Left kidney (tissue), 2 donors: Measurements from ENCODE around the gene FAM89B. TPM values are rescaled to one million over a fixed set of nuclear protein-coding genes. Genes with fewer than 3 reads are reported as not detected.
"Not testable (repeated sequence)": the region's sequence is repeated elsewhere in the genome, so short reads cannot be mapped to it uniquely, and the experiment has no call there.

ENCODE experiments used
- DNase-seq: peaks from one replicate; pipeline ENCODE4 v3.0.0-alpha.2; 2013
- polyA plus RNA-seq: library from polyadenylated mRNA; unstranded; fragments of 120-200 nt; gene quantifications from one replicate; pipeline ENCODE4 v1.2.1, GENCODE V29; 2013; ENCODE audit not compliant: insufficient read length

FAM89B gene
- polyA plus RNA-seq, 1 donor, result 17.6 TPM

DNA sequence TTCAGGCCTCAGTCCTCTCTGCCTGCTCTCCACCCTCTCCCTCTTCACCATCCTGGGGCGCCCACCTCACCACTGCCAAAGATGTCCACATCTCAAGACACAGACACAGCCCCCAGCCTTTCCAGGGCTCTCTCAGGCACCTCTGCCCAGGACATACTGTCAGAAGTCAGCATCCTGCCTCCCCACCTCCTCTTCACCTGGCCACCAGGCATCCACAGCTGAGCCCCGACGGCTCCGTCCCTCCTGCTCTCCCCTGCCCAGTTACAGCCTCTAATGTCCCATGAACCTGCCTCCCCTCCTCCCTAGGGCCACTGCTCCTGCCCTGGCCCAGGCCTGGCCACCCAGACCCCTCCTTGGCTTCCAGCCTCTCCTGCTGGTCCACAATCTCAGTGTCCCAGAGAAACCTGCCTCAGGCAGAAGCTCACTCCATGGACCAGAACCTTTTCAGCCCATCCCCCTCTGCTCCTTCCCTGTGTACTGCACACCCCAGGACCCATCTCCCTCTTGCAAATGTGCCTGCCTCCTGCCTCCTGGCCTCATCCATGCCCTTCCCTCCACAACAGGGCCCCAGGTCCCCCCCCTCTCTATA, 17.4 kb upstream of the FAM89B start:
- no peak for DNase-seq

DNA sequence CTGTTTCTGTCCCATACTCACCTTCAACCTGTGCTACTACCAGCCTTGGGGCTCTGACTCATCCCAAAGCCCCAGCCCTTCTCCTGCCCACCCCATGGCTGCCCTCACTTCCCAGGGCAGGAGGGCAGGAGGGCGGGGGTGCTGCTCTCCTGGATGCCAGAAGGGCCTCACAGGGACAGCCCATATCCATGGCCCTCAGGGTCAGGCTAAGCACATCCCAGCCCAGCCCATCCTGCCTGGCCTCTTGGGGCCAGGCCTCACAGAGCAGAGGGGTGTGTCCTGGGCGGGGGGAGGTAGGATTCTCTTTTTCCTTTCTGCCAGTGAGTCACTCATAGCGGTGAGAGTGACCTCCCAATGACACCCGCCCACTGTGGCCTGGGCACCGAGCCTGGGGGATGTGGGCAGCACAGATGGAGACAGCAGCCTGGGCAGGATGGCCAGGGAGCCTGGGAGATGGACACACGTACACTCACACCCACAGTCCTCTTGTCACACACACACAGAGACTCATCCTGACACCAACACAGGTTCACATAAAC, 16.6 kb upstream of the FAM89B start:
- no peak for DNase-seq

DNA sequence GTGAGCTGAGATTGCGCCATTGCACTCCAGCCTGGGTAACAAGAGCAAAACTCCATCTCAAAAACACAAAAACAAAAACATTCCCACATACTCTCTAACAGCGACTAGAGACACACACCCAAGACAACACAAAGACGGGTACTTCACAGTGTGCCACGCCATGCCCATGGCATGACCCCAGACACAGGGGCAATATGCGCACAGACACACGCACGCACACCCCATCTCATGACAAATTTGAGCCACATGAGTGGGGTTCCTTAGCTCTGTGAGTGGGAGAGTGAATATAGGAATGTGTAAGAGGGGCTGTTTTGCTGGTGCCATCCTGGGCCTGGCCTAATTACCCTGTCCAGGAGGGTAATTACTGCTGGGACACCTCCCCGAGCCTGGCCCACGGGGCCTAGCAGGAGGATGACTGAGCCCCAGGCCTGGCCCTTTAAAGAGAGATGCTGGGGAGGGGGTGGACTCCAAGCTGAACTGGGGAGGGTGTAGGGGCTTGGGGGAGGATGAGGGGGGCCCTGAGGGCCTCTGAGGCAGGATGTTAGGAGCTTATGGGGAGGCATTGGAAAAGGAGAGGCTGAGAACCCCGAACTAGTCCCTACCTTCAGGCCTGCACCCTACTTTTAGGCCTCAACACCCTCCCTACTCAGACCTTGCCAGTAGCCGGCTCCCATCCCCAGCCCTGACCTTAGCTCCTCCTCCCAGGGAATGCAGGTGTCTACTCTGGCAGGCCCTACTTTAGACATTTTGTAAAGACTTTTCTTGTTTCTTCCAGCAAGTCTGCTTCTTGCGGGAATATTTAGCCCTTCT, 15.7 kb upstream of the FAM89B start:
- DNase-seq, result no peak

DNA sequence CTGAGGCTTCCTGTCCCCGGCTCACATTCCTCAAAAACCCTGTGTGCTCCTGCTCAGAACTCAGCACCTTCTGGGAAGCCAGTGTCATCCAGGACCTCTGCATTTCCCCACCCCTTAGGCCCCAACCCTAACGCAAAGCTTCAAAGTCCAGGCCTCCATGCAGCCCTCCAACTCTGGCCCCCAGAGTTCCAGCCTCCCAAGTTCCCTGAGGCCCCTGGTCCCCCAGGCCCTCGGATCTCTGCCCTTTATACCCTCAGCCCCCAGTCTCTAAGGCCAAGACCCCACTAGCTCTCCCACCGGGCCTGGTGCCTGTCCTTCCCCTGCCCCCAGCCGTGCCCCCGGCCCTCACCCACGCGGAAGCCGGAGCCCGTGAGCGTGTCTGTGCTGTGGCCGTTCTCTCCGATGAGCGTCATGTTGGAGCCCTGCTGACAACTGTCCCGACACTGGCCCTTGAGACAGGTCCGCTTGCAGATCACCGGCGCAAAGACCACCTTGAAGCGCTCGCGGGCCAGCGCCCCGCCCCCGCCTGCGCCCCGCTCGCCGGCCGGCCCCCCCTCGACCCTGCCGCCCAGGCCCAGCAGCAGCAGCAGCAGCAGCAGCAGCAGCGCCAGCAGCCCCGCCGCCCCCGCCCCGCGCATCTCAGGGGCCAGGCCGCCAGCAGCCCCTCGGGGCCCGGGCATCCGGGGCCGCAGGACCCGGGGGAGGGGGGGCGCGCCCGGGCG, 14.9 kb upstream of the FAM89B start:
- no peak for DNase-seq

DNA sequence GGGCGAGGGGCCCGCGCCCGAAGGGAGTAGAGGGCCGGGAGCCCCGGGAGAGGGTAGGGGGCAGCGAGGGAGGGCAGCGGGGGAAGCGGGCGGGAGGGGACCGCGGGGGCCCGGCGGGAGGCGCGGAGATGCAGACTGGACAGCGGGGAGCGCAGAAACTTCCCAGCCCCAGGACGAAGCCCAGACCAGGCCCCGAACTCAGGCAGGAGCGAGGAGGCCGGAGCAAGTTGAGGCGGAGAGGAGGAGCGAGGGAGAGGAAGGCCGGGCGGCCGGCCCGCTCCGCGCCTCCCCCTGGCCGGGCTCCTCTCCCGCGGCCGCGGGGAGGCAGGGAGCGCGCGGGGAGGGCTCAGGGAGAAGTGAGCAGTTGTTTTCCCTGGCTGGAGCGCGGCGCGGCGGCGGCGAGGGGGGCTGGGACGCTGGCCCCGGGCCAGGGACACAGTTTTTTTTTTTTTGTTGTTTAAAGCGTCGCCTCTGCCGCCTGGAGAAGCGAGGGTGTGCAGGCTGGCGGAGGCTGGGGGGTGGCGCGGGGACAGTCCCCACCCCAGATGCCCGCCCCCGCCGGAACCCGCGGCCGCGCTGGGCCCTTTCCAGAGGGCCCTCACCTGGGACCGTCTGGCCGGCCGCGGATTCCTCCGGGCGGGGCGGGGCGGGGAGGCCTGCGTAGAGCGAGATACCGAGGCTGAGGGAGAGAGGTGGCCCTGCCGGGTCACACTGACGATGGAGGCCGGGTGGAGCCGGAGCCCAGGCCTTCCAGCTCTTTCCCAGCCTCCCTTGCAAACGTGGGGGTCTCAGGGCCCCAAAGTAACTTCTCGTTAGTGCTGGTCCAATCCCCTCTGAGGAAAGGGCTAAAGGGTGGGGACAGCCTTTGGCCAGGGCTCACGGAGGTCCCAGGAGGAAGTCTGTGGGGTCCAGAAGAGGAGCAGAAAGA, 14.1 kb upstream of the FAM89B start, which contains the start of gene LTBP3:
LTBP3 (minus strand) TSS at position 358 of the 928 bp plus-strand sequence. CDS start 400 bp downstream, outside the sequence.
- DNase-seq, result peak; percentile 80

DNA sequence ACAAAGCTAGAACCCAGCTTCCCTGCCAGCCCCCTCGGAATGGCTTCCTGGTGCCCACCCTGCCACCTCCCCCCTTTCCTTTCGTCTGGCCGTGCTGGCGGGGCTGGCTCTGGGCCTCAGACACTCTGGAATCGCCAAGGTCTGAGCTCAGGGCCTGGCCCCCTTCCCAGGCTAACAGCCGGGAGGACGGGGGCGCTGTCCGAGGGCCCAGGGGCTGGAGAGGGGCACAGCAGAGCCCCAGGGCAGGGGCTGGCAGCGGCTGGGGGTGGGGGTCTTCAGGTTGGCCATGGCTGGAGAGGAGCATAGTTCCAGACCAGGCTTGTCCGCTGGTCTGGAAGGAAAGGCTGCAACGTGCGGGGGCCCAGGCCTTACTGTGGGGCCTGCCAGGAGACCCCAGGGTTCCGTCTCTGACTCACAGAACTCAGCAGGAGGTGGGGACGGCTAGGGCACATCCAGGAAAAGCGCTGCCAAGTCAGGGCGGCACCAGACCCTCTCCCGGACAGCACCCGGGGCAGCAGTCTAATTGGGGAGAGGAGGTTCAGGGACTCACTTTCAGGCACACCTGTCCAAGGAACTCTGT, 13.3 kb upstream of the FAM89B start:
- no peak for DNase-seq

DNA sequence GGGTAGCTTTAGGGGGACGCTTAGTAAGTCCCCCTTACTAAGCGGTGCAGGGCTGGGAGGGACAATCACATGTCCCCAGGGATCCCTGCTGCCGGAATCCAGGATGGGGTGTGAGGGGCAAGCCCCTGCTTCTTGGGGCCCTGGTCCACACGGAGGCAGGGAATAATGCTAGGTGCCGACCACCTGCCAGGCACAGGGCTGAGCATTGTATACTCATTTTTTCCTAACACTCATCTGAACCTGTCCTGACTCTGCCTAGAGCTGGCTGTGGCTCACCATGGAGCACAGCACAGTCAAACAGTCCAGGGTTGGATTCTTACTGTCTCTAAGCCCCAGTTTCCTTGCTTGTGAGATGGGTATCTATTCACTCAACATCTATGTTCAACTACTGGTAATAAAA, 12.8 kb upstream of the FAM89B start:
- DNase-seq, result no peak

DNA sequence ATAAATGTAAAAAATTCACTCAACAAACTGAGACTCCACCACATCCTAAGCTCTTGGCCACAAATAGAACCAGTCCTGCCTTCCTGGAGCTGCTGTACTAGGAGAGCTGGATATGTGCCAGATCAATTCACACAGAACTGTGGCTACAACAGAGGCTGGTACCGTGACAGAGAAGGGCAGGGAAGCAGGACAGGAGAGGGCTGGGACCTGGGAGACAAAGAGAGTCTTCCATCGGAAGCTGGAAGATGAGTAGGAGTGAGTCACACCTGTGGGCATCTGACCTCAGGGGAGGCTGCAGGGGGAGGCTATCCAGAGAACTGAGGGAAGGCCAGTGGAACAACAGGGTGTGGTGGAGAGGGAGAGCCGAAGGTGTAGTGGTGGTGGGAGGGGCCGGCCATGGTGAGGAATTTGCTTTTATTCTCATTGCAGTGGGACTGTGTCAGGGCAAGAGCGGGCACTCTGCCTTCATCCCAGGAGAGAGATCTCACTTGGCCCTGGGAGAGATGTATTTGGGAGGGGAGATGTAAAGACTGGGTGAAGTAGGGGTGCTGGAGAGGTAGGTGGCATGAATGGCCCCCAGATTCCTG, 12.3 kb upstream of the FAM89B start:
- no peak for DNase-seq

DNA sequence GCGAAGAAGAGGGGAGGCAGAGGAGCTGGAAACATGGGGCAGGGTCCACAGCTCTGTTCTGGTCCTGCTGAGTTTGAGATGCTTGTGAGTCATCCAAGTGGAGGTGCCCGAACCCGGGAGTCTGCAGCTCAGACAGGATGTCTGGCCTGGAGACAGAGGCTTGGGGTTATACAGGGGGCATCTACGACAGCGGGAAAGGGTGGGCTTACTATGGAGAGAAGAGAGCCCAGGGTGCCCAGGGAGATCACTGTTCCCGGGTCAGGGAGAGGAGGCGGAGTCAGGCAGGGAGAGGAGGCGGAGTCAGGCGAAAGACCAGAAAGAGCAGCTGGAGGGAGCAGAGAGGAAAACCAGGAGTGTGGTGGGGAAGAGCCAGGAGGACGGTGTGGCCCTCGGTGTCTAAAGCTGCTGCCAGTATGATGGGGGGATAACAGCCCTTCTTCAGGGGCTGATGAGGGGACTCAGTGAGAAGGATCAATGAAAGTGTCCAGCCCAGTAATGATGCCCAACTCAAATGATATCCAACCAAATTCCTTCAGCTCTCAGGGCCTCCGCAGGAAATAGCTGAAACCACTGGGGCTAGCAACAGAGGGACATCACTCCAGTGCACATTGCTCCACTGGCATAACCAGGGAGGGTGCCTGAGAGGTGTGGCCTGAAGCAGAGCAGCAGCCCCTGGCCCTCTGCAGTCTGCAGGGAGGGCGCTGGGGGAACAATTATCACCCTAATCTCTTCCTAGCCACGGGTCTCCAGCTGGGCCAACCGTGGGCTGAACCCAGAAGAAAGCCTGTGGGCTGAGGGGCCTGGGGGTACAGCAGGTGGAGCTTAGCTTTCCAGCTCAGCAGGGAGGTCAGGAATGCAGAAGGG, 11.6 kb upstream of the FAM89B start:
- DNase-seq, result no peak

DNA sequence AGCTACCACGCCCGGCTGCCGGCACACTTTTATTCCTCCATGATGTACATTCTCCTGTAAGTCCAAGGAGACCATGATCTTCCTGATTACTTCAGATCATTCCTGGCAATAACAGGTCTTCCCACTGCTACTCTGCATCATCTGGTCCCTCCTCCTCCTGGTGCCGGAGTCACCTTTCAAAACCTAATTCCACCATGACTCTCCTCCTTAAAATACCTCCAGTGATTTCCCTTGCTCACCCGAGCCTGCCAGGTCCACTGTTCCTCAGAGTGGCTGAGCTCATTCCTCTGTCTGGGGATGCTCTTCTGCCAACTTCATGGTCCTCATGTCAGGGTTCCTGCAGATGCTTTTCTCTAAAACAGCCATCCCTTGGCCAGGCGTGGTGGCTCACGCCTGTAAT, 10.3 kb upstream of the FAM89B start:
- DNase-seq, result no peak

DNA sequence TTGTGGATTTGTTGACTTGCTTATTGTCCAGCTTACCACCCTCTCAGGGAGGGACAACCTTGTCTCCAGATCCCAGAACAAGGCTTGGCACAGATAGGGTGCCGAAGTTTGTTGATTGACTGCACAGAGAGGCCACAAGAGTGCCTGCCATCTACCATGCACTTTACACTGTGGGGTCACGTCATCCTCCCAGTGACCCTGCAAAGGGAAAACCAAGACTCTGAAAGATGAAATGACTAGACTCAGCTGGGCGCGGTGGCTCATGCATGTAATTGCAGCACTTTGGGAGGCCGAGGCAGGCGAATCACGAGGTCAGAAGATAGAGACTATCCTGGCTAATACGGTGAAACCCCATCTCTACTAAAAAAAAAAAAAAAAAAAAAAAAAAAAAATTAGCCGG, 9.6 kb upstream of the FAM89B start:
- DNase-seq, result no peak

DNA sequence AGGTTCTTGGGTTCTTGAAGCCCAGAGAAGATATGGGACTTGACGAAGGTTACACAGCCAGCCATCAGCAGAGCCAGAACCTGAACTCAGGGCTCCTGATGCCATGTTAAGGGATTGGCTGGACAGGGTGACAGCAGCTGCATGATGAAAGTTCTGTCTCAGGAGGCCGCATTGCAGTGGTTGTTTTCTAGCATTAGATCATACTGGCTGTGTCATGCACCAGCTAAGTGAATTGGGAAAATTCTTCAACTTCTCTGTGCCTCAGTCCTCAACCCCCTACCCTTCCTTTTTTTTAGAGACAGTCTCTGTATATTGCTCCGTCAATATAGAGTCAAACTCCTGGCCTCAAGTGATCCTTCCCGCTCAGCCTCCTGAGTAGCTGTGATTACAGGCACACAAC, 8.7 kb upstream of the FAM89B start:
- no peak for DNase-seq

DNA sequence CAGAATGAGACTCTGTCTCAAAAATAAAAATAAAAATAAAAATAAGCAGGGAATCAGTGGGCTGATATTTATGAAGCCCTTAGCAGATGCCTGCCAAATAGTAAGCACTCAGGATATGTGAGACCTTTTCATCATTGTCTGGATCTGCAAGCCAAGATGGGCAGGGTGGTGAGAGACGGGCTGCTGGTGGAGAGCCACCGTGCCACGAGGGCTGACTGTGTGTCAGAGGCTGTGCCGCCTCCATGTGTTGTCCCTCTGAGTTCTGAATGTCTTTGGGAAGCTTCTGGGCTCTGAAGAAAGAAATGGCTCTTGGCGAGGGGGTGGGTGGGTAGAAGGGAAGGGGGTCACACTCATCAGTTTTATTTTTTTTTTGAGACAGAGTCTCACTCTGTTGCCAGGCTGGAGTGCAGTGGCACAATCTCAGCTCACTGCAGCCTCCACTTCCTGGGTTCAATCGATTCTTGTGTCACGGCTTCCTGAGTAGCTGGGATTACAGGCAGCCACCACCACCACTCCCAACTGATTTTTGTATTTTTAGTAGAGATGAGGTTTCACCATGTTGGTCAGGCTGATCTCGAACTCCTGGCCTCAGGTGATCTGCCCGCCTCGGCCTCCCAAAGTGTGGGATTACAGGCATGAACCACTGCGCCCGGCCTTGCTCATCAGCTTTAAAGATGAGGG, 7.3 kb upstream of the FAM89B start:
- not testable (repeated sequence) for DNase-seq

DNA sequence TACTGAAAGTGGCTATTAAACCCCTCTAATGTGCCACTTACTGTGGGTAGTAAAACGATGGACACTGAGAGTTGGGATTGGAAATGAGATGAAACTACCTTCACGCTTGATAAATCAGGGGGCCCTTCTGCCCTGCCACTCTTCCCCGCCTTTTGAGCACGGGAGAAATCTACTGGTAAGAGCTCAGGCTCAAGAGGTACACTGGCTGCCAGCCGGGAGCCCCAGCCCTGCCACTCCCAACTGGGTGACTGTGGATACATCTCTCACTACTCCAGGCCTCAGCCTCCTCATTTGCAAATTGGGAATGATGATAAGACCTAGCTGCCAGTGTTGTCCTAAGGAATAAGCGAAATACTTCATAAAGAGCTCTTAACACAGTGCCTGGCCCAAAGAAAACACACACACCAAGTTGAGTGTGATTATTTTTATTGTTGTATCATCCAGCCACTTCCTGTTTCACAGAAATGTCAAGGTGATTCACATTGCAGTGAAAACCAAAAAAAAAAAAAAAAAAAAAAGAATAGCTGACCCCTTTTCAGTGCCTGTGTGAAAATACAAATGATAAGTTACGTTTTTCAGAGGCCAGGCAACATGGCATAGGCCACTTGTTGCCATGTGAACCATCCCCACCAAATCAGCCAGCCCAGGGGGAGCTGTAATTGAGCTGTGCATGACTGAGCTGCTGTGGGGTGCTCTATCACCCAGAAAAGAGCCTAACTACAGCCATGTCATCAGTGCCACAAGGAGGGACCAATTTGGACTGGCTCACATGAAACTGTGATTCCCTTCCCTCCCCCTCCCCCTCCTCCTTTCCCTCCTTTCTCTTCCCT, 6.5 kb upstream of the FAM89B start:
- DNase-seq, result no peak

DNA sequence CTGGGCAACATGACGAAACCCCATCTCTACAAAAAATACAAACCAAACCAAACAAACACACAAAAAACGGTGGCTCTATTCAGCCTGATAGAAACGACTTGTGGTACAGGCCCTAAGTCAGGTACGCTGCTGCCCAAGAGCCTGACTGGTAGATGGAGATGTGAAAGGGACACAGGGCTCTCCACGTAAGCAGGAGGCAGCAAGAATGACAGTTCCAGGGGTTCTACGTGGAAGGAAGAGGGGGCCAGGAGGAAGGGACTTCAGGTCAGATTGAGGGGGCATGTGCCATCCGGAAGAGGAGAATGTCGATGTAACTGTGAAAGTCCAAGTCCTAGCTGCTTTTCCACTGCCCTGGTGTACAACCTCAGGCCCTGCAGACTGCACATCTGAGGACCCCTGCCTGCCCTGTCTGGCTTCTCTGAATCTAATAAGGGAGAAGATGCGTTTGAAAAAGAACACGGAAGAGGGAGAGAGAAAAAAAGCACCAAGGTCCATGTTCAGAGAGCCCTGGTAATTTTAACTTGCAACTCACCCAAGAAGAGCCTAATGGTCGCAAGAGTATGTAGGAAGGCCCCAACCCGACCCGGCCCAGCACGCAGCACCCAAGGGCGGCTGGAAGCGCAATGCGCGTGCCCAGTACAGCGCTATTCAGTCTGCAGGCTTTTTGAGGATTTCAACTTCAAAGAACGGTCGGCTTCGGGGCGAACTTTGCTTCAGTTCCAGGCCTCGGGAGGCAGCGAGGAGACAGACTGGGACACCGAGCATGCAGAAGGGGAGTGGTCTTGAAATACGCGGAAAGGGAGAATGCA, 3.0 kb upstream of the FAM89B start:
- DNase-seq, result no peak

DNA sequence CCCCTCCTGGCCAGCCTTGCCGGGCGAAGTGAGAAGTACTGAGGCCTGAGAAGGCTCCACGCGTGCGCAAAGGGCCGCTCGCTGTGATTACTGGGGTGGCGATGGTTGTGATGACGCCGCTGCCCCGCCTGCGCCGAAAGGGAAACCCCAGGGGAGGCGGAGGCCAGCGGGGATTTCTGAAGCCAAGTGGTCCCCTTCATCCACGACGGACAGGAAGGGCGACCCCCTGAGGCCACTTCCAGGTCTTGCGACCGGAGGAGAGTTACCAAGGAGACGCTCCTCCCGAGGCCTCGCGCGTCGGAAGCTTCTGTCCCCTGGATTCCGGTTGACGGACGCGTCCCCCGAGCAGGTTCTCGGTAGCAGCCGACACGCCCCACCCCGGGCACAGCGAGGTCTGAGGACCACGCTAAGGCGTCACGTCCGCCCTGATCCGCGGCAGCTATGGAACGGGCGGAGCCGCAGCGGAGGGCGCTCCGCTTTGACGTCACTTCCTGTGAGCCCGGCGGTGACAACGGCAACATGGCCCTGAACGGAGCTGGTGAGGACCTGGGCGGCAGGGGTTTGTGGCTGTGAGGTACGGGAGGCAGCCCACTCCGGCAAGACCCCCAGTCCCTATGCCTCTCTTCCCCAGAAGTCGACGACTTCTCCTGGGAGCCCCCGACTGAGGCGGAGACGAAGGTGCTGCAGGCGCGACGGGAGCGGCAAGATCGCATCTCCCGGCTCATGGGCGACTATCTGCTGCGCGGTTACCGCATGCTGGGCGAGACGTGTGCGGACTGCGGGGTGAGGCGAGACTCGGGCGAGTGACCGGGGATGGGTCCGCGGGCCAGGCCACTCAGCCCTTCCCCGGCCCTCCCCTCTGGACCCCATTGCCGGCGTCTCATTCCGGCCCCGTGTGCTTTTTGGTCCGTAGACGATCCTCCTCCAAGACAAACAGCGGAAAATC, 2.1 kb upstream of the FAM89B start, which contains the start of gene ZNRD2:
ZNRD2 (plus strand) TSS at position 505 of the 946 bp plus-strand sequence; CDS start at position 520, 15 bp downstream.
- DNase-seq, result peak; percentile 95
